Vagina (tissue), 2 donors: ENCODE data around the gene ROPN1L. TPM values are rescaled to one million over a fixed set of nuclear protein-coding genes. Genes with fewer than 3 reads are reported as not detected.

Source experiments
- DNase-seq, 2 donors: peaks; one replicate each; pipeline ENCODE4 v3.0.0-alpha.2; 2017; ENCODE audit errors: extremely low spot score in 2 of 2
- H3K27ac ChIP-seq: fragments of 200-600 bp; sonication (generic); one replicate; pipeline ENCODE4 v1.5.1; 2019
- H3K27me3 ChIP-seq: fragments of 200-600 bp; sonication (generic); one replicate; pipeline ENCODE4 v1.5.1; 2019
- H3K36me3 ChIP-seq, 2 donors: fragments of 200-600 bp; sonication (generic); one replicate each; pipeline ENCODE4 v1.5.1; 2017 to 2019
- H3K4me1 ChIP-seq: fragments of 200-600 bp; sonication (generic); one replicate; pipeline ENCODE4 v1.5.1; 2019
- H3K4me3 ChIP-seq, 2 donors: fragments of 200-600 bp; sonication (generic); 1 replicate in 1 of 2; 2 replicates in 1 of 2; pipeline ENCODE4 v1.5.1; 2016 to 2019
- H3K9me3 ChIP-seq: fragments of 200-600 bp; sonication (generic); one replicate; pipeline ENCODE4 v1.5.1; 2019
- CTCF ChIP-seq, 3 experiments: fragments of 450-650 bp in 2 of 3; fragments of 200-600 bp in 1 of 3; sonication (generic) in 1 of 3; IDR thresholded peaks; one replicate each; pipeline ENCODE4 v1.5.1; 2017 to 2019; ENCODE audit warnings: antibody characterized with exemption in 3 of 3, mild to moderate bottlenecking in 2 of 3, moderate library complexity in 2 of 3
- POLR2A ChIP-seq, 2 donors: fragments of 450-650 bp; IDR thresholded peaks; one replicate each; pipeline ENCODE4 v1.6.1; 2017; ENCODE audit warnings: antibody characterized with exemption in 2 of 2, mild to moderate bottlenecking in 2 of 2, moderate library complexity in 2 of 2
- POLR2AphosphoS5 ChIP-seq, 2 donors: sonication (generic); formaldehyde crosslinking; IDR thresholded peaks; one replicate each; pipeline ENCODE4 v1.9.0; 2017; ENCODE audit warnings: antibody characterized with exemption in 2 of 2, mild to moderate bottlenecking in 2 of 2, low read depth in 1 of 2; ENCODE audit not compliant: insufficient read depth in 1 of 2
- intact Hi-C: fragments of 100-400 bp; cut with DNase I; formaldehyde crosslinking; loops from one replicate; pipeline ENCODE4 v1.15.1; 2023
- total RNA-seq: library from RNA; depleted of rRNA; stranded (reverse); fragments of >200 nt; gene quantifications from one replicate; pipeline ENCODE4 v1.2.3, GENCODE V29; 2016

Gene ROPN1L
- total RNA-seq, 1 donor from 2014 or later = 4.2 TPM

- no peak for DNase-seq
- TF ChIP-seq POLR2A (IDR thresholded peaks at IDR 0.05) (no peak), CTCF (IDR thresholded peaks at IDR 0.05) (no peak), POLR2AphosphoS5 (IDR thresholded peaks at IDR 0.05; ENCODE audit: insufficient read depth in 1 of 2, low read depth in 1 of 2) (no peak)
- no peaks in the 10 kb centered on the region for H3K9me3 ChIP-seq
- H3K4me3 ChIP-seq = no peak overlapping the region
- H3K27me3 ChIP-seq = no peaks in the 10 kb centered on the region
- intact Hi-C loops = no loop called here
- no peak overlapping the region for H3K27ac ChIP-seq
- no peaks in the 10 kb centered on the region for H3K4me1 ChIP-seq
- no peaks in the 10 kb centered on the region for H3K36me3 ChIP-seq
These were observed 20.4 kb downstream of the ROPN1L start for GRCh38 chr5:10461904-10462555.

GRCh38 chr5:10463566-10463965, 21.9 kb downstream of the ROPN1L start:
- Histone ChIP-seq H3K36me3 (no peaks in the 10 kb centered on the region), H3K9me3 (no peaks in the 10 kb centered on the region), H3K4me1 (no peaks in the 10 kb centered on the region), H3K4me3 (no peak overlapping the region), H3K27me3 (no peaks in the 10 kb centered on the region), H3K27ac (no peak overlapping the region)
- DNase-seq = no peak
- intact Hi-C loops = no loop called here
- TF ChIP-seq POLR2A (IDR thresholded peaks at IDR 0.05) = no peak
- TF ChIP-seq CTCF (IDR thresholded peaks at IDR 0.05) = no peak
- no peak for TF ChIP-seq POLR2AphosphoS5 (IDR thresholded peaks at IDR 0.05; ENCODE audit: insufficient read depth in 1 of 2, low read depth in 1 of 2)

- no peaks in the 10 kb centered on the region for H3K4me1 ChIP-seq
- TF ChIP-seq POLR2A (IDR thresholded peaks at IDR 0.05) (no peak), POLR2AphosphoS5 (IDR thresholded peaks at IDR 0.05; ENCODE audit: insufficient read depth in 1 of 2, low read depth in 1 of 2) (no peak), CTCF (IDR thresholded peaks at IDR 0.05) (no peak)
- no peak overlapping the region for H3K4me3 ChIP-seq
- no peaks in the 10 kb centered on the region for H3K27me3 ChIP-seq
- DNase-seq = no peak
- intact Hi-C loops = no loop called here
- H3K9me3 ChIP-seq = no peaks in the 10 kb centered on the region
- no peaks in the 10 kb centered on the region for H3K36me3 ChIP-seq
- H3K27ac ChIP-seq = no peak overlapping the region
These were observed 22.5 kb downstream of the ROPN1L start for GRCh38 chr5:10464173-10464572.

- intact Hi-C loops = no loop called here
- Histone ChIP-seq H3K4me1 (no peaks in the 10 kb centered on the region), H3K27me3 (no peaks in the 10 kb centered on the region), H3K9me3 (no peaks in the 10 kb centered on the region), H3K27ac (no peak overlapping the region), H3K4me3 (no peak overlapping the region), H3K36me3 (no peaks in the 10 kb centered on the region)
- DNase-seq = no peak
- TF ChIP-seq POLR2AphosphoS5 (IDR thresholded peaks at IDR 0.05; ENCODE audit: insufficient read depth in 1 of 2, low read depth in 1 of 2) (no peak), CTCF (IDR thresholded peaks at IDR 0.05) (no peak), POLR2A (IDR thresholded peaks at IDR 0.05) (no peak)
These were observed 24.0 kb downstream of the ROPN1L start for GRCh38 chr5:10465726-10466125.

GRCh38 chr5:10466446-10467073, 24.9 kb downstream of the ROPN1L start:
- intact Hi-C loops = no loop called here

More at GRCh38 chr5:10466446-10467073, 24.9 kb downstream of the ROPN1L start:
- no peak for DNase-seq
- Histone ChIP-seq H3K4me1 (no peaks in the 10 kb centered on the region), H3K36me3 (no peaks in the 10 kb centered on the region), H3K9me3 (no peaks in the 10 kb centered on the region), H3K27ac (no peak overlapping the region), H3K4me3 (no peak overlapping the region), H3K27me3 (no peaks in the 10 kb centered on the region)
- TF ChIP-seq POLR2AphosphoS5 (IDR thresholded peaks at IDR 0.05; ENCODE audit: insufficient read depth in 1 of 2, low read depth in 1 of 2) (no peak), POLR2A (IDR thresholded peaks at IDR 0.05) (no peak)
